Activated naive CD8-positive, alpha-beta T cell treated with anti-CD3 and anti-CD28 coated beads for 36 hours (primary cell): ENCODE measurements around the gene CCL15. TPM values are rescaled to one million over a fixed set of nuclear protein-coding genes. Genes with fewer than 3 reads are reported as not detected.
"Not testable (repeated sequence)": the region's sequence is repeated elsewhere in the genome, so short reads cannot be mapped to it uniquely, and the experiment has no call there.

Experiments used
- DNase-seq: peaks from one replicate; pipeline ENCODE4 v3.0.0; 2021
- H3K27ac Mint-ChIP-seq: one replicate; pipeline ENCODE4 v1.8.0; 2022; ENCODE audit warnings: mild to moderate bottlenecking, moderate library complexity, mixed read lengths
- H3K27me3 Mint-ChIP-seq: one replicate; pipeline ENCODE4 v1.8.0; 2022; ENCODE audit warnings: mild to moderate bottlenecking, mixed read lengths
- H3K36me3 Mint-ChIP-seq: one replicate; pipeline ENCODE4 v1.8.0; 2021; ENCODE audit warnings: mild to moderate bottlenecking, mixed read lengths
- H3K4me1 Mint-ChIP-seq: one replicate; pipeline ENCODE4 v1.8.0; 2021; ENCODE audit warnings: mixed read lengths
- H3K4me3 Mint-ChIP-seq: one replicate; pipeline ENCODE4 v1.8.0; 2022; ENCODE audit warnings: mild to moderate bottlenecking, moderate library complexity, mixed read lengths
- H3K9me3 Mint-ChIP-seq: one replicate; pipeline ENCODE4 v1.8.0; 2022; ENCODE audit warnings: mixed read lengths
- total RNA-seq, 2 experiments: library from RNA; stranded (reverse); gene quantifications; one replicate each; pipeline ENCODE4 v1.2.3, GENCODE V29; 2021

The CCL15 gene
- total RNA-seq, 2 experiments from 2014 or later, result not detected

- Mint-ChIP-seq H3K9me3 (peaks cover 2% of the 10 kb centered on the region), H3K27me3 (no peaks in the 10 kb centered on the region), H3K4me3 (no peak overlapping the region), H3K27ac (no peak overlapping the region), H3K4me1 (peaks cover 8% of the 10 kb centered on the region), H3K36me3 (no peaks in the 10 kb centered on the region)
- no peak for DNase-seq
Observed at GRCh38 chr17:36004594-36005108, 3.3 kb upstream of the CCL15 start.

GRCh38 chr17:36002631-36003030 lies 1.3 kb upstream of the CCL15 start:
- Mint-ChIP-seq H3K27me3 (peaks cover 10% of the 10 kb centered on the region), H3K36me3 (no peaks in the 10 kb centered on the region), H3K9me3 (no peaks in the 10 kb centered on the region), H3K4me3 (no peak overlapping the region), H3K4me1 (peaks cover 8% of the 10 kb centered on the region), H3K27ac (no peak overlapping the region)
- no peak for DNase-seq

GRCh38 chr17:36001862-36002603 lies 680 bp upstream of the CCL15 start:
- H3K27ac Mint-ChIP-seq, result no peak overlapping the region
- no peak overlapping the region for H3K4me3 Mint-ChIP-seq
- no peaks in the 10 kb centered on the region for H3K9me3 Mint-ChIP-seq
- no peaks in the 10 kb centered on the region for H3K36me3 Mint-ChIP-seq
- no peak for DNase-seq
- peaks cover 10% of the 10 kb centered on the region for H3K27me3 Mint-ChIP-seq
- H3K4me1 Mint-ChIP-seq, result peaks cover 8% of the 10 kb centered on the region

- H3K27ac Mint-ChIP-seq, result no peak overlapping the region
- no peaks in the 10 kb centered on the region for H3K9me3 Mint-ChIP-seq
- peaks cover 8% of the 10 kb centered on the region for H3K4me1 Mint-ChIP-seq
- no peaks in the 10 kb centered on the region for H3K36me3 Mint-ChIP-seq
- no peak for DNase-seq
- H3K4me3 Mint-ChIP-seq, result no peak overlapping the region
- peaks cover 10% of the 10 kb centered on the region for H3K27me3 Mint-ChIP-seq
Observed at GRCh38 chr17:36000732-36001109, 632 bp downstream of the CCL15 start.

- Mint-ChIP-seq H3K4me3 (no peak overlapping the region), H3K27me3 (peaks cover 16% of the 10 kb centered on the region), H3K4me1 (peaks cover 1% of the 10 kb centered on the region), H3K36me3 (no peaks in the 10 kb centered on the region), H3K9me3 (peaks cover 4% of the 10 kb centered on the region), H3K27ac (no peak overlapping the region)
- DNase-seq, result no peak
Observed at GRCh38 chr17:35998756-35999155, 2.6 kb downstream of the CCL15 start.

GRCh38 chr17:35998018-35998545 lies 3.3 kb downstream of the CCL15 start:
- DNase-seq, result no peak
- Mint-ChIP-seq H3K9me3 (peaks cover 4% of the 10 kb centered on the region), H3K4me3 (no peak overlapping the region), H3K27me3 (peaks cover 21% of the 10 kb centered on the region), H3K36me3 (no peaks in the 10 kb centered on the region), H3K4me1 (peaks cover 1% of the 10 kb centered on the region), H3K27ac (no peak overlapping the region)

- not testable (repeated sequence) for H3K27ac Mint-ChIP-seq
Observed at GRCh38 chr17:35995346-35995745, 6.0 kb downstream of the CCL15 start.

GRCh38 chr17:35991075-35991474 lies 10.3 kb downstream of the CCL15 start:
- H3K9me3 Mint-ChIP-seq, result peaks cover 10% of the 10 kb centered on the region
- peaks cover 30% of the 10 kb centered on the region for H3K27me3 Mint-ChIP-seq

More at GRCh38 chr17:35995346-35995745, 6.0 kb downstream of the CCL15 start:
- H3K4me1 Mint-ChIP-seq, H3K36me3 Mint-ChIP-seq, DNase-seq, H3K9me3 Mint-ChIP-seq, H3K4me3 Mint-ChIP-seq: not testable (repeated sequence)
- H3K27me3 Mint-ChIP-seq, result peaks cover 36% of the 10 kb centered on the region

GRCh38 chr17:35988164-35988563 lies 13.2 kb downstream of the CCL15 start:
- no peak overlapping the region for H3K4me3 Mint-ChIP-seq
- H3K4me1 Mint-ChIP-seq, result no peaks in the 10 kb centered on the region
- DNase-seq, result no peak
- H3K9me3 Mint-ChIP-seq, result peaks cover 7% of the 10 kb centered on the region
- peaks cover 20% of the 10 kb centered on the region for H3K27me3 Mint-ChIP-seq
- peaks cover 1% of the 10 kb centered on the region for H3K36me3 Mint-ChIP-seq
- no peak overlapping the region for H3K27ac Mint-ChIP-seq

More at GRCh38 chr17:35991075-35991474, 10.3 kb downstream of the CCL15 start:
- no peaks in the 10 kb centered on the region for H3K4me1 Mint-ChIP-seq
- H3K27ac Mint-ChIP-seq, result no peak overlapping the region
- H3K4me3 Mint-ChIP-seq, result no peak overlapping the region
- DNase-seq, result no peak
- peaks cover 1% of the 10 kb centered on the region for H3K36me3 Mint-ChIP-seq

GRCh38 chr17:35986643-35987042 lies 14.7 kb downstream of the CCL15 start, which contains the start of gene CCL14:
Gene CCL14, minus strand, starts transcription at chr17:35986729. Its CDS starts 80 bp downstream, at chr17:35986649.
- no peak within 1 kb of the TSS for H3K4me3 Mint-ChIP-seq
- H3K27me3 Mint-ChIP-seq, result peaks cover 8% of the 10 kb centered on the region
- H3K36me3 Mint-ChIP-seq, result peaks cover 1% of the 10 kb centered on the region

GRCh38 chr17:35984140-35984539 lies 17.2 kb downstream of the CCL15 start:
- Mint-ChIP-seq H3K36me3 (no peaks in the 10 kb centered on the region), H3K27me3 (peaks cover 2% of the 10 kb centered on the region), H3K4me1 (no peaks in the 10 kb centered on the region), H3K4me3 (no peak overlapping the region), H3K9me3 (peaks cover 2% of the 10 kb centered on the region), H3K27ac (no peak overlapping the region)
- DNase-seq, result no peak

More at GRCh38 chr17:35986643-35987042, 14.7 kb downstream of the CCL15 start, which contains the start of gene CCL14:
- H3K9me3 Mint-ChIP-seq, result peaks cover 7% of the 10 kb centered on the region
- no peak within 1 kb of the TSS for H3K27ac Mint-ChIP-seq
- no peak for DNase-seq
- no peaks in the 10 kb centered on the region for H3K4me1 Mint-ChIP-seq

GRCh38 chr17:35982409-35983191 lies 18.8 kb downstream of the CCL15 start:
- peaks cover 4% of the 10 kb centered on the region for H3K27me3 Mint-ChIP-seq
- no peak overlapping the region for H3K4me3 Mint-ChIP-seq
- H3K27ac Mint-ChIP-seq, result no peak overlapping the region
- no peaks in the 10 kb centered on the region for H3K36me3 Mint-ChIP-seq
- H3K4me1 Mint-ChIP-seq, result no peaks in the 10 kb centered on the region
- no peak for DNase-seq
- H3K9me3 Mint-ChIP-seq, result no peaks in the 10 kb centered on the region

GRCh38 chr17:35981908-35982330 lies 19.4 kb downstream of the CCL15 start:
- DNase-seq, result no peak
- H3K4me1 Mint-ChIP-seq, result no peaks in the 10 kb centered on the region
- H3K36me3 Mint-ChIP-seq, result no peaks in the 10 kb centered on the region
- H3K9me3 Mint-ChIP-seq, result no peaks in the 10 kb centered on the region
- H3K27ac Mint-ChIP-seq, result no peak overlapping the region
- H3K4me3 Mint-ChIP-seq, result no peak overlapping the region
- H3K27me3 Mint-ChIP-seq, result peaks cover 4% of the 10 kb centered on the region

- peaks cover 10% of the 10 kb centered on the region for H3K27me3 Mint-ChIP-seq
- H3K27ac Mint-ChIP-seq, result no peak within 1 kb of the TSS
- no peak for DNase-seq
- no peaks in the 10 kb centered on the region for H3K9me3 Mint-ChIP-seq
- no peaks in the 10 kb centered on the region for H3K36me3 Mint-ChIP-seq
- no peak within 1 kb of the TSS for H3K4me3 Mint-ChIP-seq
- H3K4me1 Mint-ChIP-seq, result no peaks in the 10 kb centered on the region
Observed at GRCh38 chr17:35981246-35981645, 20.1 kb downstream of the CCL15 start, which contains the start of gene CCL16. Gene CCL16, minus strand, starts transcription at chr17:35981497. Its CDS starts 77 bp downstream, at chr17:35981420.

- no peaks in the 10 kb centered on the region for H3K9me3 Mint-ChIP-seq
- H3K36me3 Mint-ChIP-seq, result no peaks in the 10 kb centered on the region
- no peak overlapping the region for H3K27ac Mint-ChIP-seq
- H3K27me3 Mint-ChIP-seq, result peaks cover 10% of the 10 kb centered on the region
- DNase-seq, result no peak
- no peaks in the 10 kb centered on the region for H3K4me1 Mint-ChIP-seq
- H3K4me3 Mint-ChIP-seq, result no peak overlapping the region
Observed at GRCh38 chr17:35978346-35978745, 23.0 kb downstream of the CCL15 start.
